ENCODE measurements around the gene CNTNAP2.

The CNTNAP2 gene

DNA sequence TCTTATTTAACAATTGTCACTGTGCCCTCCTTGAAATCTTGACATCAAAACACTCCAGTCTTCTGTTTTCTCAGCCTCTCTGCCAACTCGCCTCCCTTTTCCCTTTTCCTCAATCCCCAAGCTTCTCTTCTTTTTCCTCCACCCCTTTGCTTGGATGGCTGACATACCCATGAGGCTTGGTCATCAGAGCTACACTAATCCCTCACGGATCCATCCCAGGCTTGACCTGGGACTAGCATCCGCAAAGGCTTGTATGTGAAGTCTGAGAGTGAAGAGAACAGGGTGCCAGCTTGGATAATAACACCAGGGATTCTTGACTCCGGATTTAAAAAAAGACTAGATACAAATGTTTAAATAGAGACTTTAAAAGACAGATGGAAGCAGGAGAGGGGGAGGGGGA, 2045.2 kb downstream of the CNTNAP2 start:
- TF ChIP-seq, protein P1, sequence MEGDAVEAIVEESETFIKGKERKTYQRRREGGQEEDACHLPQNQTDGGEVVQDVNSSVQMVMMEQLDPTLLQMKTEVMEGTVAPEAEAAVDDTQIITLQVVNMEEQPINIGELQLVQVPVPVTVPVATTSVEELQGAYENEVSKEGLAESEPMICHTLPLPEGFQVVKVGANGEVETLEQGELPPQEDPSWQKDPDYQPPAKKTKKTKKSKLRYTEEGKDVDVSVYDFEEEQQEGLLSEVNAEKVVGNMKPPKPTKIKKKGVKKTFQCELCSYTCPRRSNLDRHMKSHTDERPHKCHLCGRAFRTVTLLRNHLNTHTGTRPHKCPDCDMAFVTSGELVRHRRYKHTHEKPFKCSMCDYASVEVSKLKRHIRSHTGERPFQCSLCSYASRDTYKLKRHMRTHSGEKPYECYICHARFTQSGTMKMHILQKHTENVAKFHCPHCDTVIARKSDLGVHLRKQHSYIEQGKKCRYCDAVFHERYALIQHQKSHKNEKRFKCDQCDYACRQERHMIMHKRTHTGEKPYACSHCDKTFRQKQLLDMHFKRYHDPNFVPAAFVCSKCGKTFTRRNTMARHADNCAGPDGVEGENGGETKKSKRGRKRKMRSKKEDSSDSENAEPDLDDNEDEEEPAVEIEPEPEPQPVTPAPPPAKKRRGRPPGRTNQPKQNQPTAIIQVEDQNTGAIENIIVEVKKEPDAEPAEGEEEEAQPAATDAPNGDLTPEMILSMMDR (IDR thresholded peaks at IDR 0.05; ENCODE audit: low read depth, low read length), result no peak
- H3K4me3 ChIP-seq (ENCODE audit: low read depth, low read length), result no peak overlapping the region

DNA sequence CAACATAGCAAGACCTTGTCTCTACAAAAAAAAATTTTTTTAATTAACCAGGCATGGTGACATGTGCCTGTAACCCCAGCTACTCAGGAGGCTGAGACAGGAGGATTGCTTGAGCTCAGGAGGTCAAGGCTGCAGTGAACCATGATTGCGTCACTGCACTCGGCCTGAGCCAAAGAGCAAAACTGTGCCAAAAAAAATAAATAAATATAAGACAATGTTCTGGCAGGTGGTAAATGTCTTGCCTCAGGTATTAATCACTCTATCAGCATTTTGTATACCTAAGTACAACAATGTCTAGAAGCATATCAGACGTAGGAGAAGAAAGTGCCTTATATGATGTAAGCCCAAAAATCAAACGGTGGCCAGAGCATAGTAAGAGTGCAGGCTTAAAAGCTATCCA, 2046.2 kb downstream of the CNTNAP2 start:
- TF ChIP-seq, protein P1 (IDR thresholded peaks at IDR 0.05; ENCODE audit: low read depth, low read length), result no peak
- H3K4me3 ChIP-seq (ENCODE audit: low read depth, low read length), result no peak overlapping the region

DNA sequence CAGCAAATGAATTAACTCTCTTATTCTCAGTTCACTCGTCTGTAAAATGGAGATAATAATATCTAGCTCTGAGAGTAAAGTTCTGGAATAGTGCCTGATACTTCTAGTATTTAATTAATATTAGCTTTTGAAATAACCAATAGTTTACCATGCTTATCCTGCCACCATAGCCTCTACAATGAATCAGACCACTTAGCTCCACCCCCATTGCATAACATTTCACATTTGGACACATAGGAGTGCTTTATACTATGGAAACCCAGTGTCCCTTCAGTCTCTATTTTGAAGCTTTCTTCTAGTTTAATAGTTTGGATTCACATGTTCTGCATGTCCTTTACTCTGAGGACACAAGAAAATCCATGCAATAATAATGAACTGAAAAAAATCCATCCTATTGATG, 2046.6 kb downstream of the CNTNAP2 start:
- H3K4me3 ChIP-seq (ENCODE audit: low read depth, low read length), result no peak overlapping the region
- TF ChIP-seq, protein P1 (IDR thresholded peaks at IDR 0.05; ENCODE audit: low read depth, low read length), result no peak

DNA sequence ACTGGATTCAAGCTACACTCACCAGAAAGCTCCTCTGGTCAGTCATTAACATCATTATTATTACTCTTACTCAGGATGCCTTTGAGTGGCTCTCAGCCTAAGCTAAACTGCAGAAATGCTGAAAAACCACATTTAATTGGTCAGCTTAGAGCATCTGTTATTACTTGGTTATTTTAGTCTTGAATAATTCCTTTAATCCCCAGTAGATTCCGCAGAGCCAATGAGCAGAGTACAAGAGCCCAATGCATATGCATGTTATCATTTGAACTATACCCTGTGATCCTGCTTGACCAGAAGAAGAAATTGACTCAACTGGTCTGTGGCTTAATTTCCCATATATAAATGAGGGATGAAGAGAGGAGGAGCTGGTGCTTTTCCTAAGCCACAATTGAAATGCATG, 2056.3 kb downstream of the CNTNAP2 start:
- no peak overlapping the region for H3K4me3 ChIP-seq (ENCODE audit: low read depth, low read length)
- TF ChIP-seq, protein P1 (IDR thresholded peaks at IDR 0.05; ENCODE audit: low read depth, low read length), result no peak

DNA sequence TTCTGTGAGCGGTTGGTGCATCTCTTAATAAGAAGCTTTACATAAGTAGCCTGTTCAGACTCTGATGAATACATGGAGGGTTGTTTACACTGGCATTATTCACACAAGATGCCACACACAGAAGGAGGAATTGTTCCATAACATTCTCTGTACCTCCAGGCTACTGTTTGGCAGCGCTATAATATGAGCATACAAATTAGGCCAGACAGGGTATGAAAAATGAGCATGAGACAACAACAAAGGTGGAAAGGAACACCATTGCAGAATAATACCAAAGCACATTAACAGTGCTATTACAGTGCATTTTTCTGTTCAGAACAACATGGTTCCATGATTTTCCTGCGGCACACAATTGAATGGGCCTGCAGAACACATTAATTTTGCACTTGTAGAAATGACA, 2056.8 kb downstream of the CNTNAP2 start:
- TF ChIP-seq, protein P1 (IDR thresholded peaks at IDR 0.05; ENCODE audit: low read depth, low read length), result no peak

DNA sequence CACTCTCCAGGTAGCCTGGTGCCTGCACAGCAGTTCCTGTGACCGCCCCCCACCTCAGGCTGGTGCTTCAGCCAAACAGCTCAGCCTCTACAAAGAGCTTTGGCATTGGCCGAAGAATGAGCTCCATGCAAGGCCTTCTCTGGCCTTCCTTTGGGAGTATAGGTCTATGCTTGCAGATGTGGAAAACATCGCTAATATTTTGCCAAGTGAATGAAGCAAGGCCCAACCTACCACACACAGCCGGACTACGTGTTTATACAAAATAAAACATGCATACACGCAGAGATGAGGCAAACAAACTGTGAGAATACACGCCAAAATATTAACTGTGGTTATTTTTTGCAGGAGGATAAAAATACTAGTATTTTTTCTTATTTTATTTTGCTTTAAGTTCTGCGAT, 2057.8 kb downstream of the CNTNAP2 start:
- TF ChIP-seq, protein P1 (IDR thresholded peaks at IDR 0.05; ENCODE audit: low read depth, low read length), result no peak
- no peak overlapping the region for H3K4me3 ChIP-seq (ENCODE audit: low read depth, low read length)

More for the DNA sequence above, 2056.8 kb downstream of the CNTNAP2 start:
- no peak overlapping the region for H3K4me3 ChIP-seq (ENCODE audit: low read depth, low read length)

DNA sequence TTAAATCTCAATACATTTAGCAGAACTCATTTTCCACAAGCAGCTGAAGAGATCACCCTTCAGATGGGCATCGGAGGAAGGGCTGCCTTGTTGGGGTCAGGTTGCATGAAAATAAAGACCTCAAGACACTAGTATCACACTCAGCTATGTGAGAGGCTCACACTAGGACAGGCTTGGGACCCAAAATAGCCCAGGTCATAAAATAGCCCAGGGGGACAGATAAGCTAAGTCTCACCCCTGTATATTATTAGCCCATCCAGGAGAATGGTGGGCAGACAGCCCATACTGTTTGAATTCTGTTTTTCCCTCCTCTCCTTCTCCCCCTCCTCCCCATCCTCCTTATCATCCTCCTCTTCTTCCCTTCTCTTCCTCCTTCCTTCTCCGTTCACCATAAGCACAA, 2058.9 kb downstream of the CNTNAP2 start:
- H3K4me3 ChIP-seq (ENCODE audit: low read depth, low read length), result no peak overlapping the region
- TF ChIP-seq, protein P1 (IDR thresholded peaks at IDR 0.05; ENCODE audit: low read depth, low read length), result no peak

Data from WI38 (cell line).